HepG2 (cell line): ENCODE measurements around the gene TMEM239.

Experiments used
- HMG20A ChIP-seq: IDR thresholded peaks from 2 replicates; pipeline ENCODE4 v1.6.1; 2016; ENCODE audit warnings: borderline replicate concordance
- POLR2A ChIP-seq, 2 experiments: IDR thresholded peaks; 2 replicates each; pipeline ENCODE4 v1.6.1; 2011; ENCODE audit warnings: low read depth in 2 of 2, low read length in 2 of 2, mild to moderate bottlenecking in 1 of 2, moderate library complexity in 1 of 2; ENCODE audit not compliant: insufficient read depth in 1 of 2

- TF ChIP-seq POLR2A (IDR thresholded peaks at IDR 0.05; ENCODE audit: insufficient read depth in 1 of 2, low read depth in 2 of 2, low read length in 2 of 2), result no peak
- no peak for TF ChIP-seq HMG20A (CRISPR knock-in tag)
These were observed 6.5 kb upstream of the TMEM239 start for GRCh38 chr20:2809690-2810089.
